GM13977 (cell line): ENCODE data around the gene ADCY4.

Experiments
- DNase-seq: peaks from one replicate; pipeline ENCODE4 v3.0.0; 2012; ENCODE audit warnings: low spot score
- in situ Hi-C: fragments of 300-500 bp; cut with MboI; formaldehyde crosslinking; loops from one replicate; pipeline ENCODE4 v1.12.0; 2022; ENCODE audit warnings: low sequenced_read_pairs, low pct_unique_long_range_greater_than_20kb, mixed read lengths, inconsistent platforms; ENCODE audit not compliant: unreplicated experiment
- TF ChIP-seq, protein P1 (sequence below): IDR thresholded peaks from 2 replicates; pipeline ENCODE4 v1.5.1; 2012; ENCODE audit warnings: mild to moderate bottlenecking, control low read depth; ENCODE audit not compliant: insufficient read depth; ENCODE audit errors: extremely low read depth, missing control alignments

ADCY4 gene

DNA sequence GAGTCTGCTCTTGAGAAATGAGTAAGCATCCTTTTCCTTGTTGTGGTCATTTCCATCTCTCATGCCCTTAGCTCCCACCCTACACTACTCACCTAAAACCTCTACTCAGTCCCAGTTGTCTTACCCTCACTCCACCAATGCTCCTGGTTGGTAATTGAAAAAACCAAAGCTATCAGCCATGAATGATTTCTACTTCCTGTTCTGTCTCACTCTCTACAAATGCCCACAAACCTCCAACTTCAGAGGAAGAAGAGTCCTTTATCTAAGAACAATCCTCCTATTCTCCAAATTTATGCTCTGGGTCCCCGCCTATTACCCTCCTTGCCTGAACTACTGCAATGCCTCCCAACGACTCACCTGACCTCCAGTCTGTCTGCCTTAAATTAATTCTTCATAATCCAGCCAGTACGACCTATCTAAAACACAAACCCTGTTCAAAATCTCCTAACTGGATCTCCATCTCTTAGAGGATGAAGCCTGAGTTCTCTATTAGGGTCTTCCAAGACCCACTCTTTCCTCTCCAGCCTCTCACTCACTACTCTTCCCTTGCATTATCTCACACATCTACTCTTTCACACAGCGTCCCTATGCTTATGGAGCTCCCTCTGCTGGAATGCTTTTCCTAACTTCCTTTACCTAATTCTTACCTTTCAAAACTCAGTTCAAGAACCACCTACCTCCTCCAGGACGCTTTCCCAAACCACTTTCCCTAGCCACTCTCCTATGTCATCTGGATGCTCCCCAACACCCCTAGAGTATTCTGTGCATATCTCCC, 37.5 kb downstream of the ADCY4 start:
- TF ChIP-seq, protein P1, sequence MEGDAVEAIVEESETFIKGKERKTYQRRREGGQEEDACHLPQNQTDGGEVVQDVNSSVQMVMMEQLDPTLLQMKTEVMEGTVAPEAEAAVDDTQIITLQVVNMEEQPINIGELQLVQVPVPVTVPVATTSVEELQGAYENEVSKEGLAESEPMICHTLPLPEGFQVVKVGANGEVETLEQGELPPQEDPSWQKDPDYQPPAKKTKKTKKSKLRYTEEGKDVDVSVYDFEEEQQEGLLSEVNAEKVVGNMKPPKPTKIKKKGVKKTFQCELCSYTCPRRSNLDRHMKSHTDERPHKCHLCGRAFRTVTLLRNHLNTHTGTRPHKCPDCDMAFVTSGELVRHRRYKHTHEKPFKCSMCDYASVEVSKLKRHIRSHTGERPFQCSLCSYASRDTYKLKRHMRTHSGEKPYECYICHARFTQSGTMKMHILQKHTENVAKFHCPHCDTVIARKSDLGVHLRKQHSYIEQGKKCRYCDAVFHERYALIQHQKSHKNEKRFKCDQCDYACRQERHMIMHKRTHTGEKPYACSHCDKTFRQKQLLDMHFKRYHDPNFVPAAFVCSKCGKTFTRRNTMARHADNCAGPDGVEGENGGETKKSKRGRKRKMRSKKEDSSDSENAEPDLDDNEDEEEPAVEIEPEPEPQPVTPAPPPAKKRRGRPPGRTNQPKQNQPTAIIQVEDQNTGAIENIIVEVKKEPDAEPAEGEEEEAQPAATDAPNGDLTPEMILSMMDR: peak; percentile 42
- in situ Hi-C loops: loop anchor here (5.0 kb wide), 1 partner anchor 55 kb away; the partner anchor contains the start of gene TINF2
- no peak for DNase-seq

DNA sequence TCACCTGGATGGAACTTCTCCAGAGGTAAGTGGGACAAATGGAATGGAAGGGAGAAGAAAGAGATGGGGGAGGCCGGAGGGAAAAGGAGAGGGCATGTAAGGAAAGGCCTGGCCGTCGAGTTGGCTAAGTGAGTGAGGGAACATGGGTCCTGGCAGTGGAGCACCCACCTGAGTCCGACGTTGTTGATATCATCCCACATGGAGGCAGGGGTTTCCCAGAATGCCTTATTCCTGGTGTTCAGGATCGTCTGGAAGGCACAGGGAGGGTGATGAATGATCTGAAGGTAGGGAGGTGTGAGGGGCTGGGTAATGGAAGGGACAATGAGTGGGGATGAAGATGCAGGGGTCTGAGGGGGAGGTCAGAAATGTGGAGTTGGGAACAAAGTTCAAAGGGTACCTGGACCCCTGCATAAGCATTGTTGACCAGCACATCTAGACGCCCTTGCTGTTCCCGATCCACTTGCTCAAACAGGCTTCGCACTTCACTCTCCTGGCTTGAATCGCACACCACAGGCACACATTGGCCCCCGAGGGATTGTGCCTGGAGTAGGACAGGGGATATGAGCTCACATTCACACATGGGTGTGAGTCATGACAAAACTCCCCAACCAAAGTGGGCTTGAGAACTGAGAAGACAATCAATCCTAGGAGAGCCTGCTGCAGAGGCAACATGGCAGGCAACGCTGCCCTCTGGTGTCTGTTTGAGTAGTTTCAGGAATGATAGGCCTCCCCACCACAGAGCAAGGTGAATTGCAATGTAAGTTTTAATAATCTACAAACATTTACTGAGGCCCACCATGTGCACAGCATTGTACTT, 38.3 kb downstream of the ADCY4 start:
- DNase-seq: peak; percentile 86
- TF ChIP-seq, protein P1: peak; percentile 81
- in situ Hi-C loops: loop anchor here (5.0 kb wide), 1 partner anchor 54 kb away; the partner anchor contains the start of gene TINF2

DNA sequence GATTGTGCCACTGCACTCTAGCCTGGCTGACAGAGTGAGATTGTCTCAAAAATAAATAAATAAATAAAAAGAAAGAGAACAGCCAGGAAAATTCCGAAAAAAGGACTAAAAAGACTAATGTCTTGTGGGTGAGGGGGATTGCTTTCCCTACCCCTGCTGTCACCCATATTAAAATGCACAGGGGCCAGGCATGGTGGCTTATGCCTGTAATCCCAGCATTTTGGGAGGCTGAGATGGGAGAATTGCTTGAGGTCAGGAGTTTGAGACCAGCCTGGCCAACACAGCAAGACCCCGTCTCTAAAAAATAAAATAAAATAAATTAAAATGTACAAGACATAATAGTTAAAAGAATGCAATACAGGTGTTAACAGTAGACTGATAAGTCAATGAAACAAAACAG, 41.3 kb downstream of the ADCY4 start:
- TF ChIP-seq, protein P1: no peak
- in situ Hi-C loops: no loop called here
- no peak for DNase-seq

DNA sequence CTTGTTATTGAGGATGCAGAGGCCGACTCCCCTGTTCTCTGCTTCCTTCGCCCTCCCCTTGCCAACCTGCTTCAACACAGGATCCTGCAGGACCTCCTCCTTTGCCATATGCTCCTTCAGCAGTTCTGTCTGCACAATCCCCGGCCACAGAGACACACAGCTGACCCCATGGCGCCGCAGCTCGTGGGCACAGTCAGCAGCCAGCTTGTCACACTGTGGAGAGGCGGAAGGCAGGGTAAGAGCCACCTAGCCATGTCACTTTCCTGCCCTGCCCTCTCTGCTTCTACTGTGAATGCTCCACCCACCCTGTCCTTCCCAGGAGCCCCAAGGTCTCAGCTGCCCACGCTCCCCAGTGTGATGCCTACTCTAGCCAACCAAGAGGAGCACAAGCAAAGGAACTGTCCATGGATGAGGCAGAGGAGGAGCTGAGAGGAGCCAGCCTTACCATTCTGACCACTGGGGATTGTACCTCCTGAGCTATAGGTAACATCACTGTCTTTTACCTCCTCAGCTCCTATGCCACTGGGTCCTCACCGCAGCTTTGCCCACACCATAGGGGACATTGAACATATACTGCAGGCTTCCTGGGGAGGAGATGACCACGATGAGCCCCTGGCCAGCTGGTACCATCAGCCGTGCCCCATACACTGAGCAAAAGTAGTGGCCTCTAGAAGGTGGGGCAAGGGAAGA, 42.6 kb downstream of the ADCY4 start:
- DNase-seq: no peak
- in situ Hi-C loops: no loop called here
- TF ChIP-seq, protein P1: no peak

DNA sequence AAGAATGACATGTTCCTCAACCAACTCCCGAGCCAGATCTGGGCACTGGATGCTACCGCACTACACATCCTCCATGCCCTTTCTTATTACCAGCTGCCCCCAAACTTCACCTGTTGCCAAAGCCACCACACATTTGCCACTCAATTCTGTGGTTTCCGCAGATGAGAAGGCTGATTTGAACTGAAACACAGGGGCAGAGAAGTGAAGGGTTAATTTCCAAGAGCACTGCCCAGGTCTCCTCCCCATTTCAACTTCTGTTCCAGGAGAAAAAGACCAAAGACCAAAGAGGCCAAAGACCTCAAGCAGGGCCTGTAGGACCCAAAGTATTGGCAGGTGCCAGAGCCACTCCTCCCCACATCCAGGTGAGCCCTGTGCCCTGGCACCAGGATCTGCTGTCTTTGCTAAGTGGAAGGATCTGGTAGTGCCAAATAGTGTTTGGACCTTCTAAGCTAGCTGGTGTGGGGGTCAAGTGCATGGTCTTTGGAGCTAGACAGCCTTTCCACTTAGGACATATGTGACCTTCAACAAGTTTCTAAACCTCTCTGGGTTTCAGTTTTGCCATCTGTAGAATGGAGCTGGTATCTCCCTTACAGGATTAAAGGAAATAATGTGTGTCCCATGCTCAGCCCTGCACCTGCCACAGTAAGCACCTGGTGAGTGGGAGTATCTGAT, 43.3 kb downstream of the ADCY4 start:
- no peak for DNase-seq
- TF ChIP-seq, protein P1: no peak
- in situ Hi-C loops: no loop called here

DNA sequence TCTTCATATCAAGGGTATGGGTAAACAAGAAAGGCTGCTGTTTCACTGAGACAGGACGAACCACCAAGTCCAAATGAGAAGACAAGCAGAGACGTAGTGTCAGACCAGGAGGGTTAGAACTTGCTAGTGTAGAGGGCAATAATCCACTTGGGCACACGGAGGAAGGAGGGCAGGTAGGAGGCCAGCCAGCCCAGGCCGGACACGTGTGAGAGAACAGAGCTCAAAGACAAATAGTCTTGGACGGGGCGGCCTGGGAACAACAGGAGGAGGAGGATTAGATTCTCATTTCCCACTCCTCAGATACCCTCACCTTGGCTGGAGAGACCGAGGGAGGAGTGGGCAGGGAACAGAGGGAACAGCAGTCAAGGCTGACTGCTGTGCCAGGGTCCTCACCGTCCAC, 44.1 kb downstream of the ADCY4 start:
- no peak for DNase-seq
- in situ Hi-C loops: no loop called here
- TF ChIP-seq, protein P1: no peak
